Sigmoid colon (tissue), 4 donors: ENCODE results near the gene ARAF.

Experiments
- EP300 ChIP-seq, 4 donors: sonication (generic); formaldehyde crosslinking; IDR thresholded peaks; one replicate each; pipeline ENCODE4 v1.6.1; 2017; ENCODE audit warnings: antibody characterized with exemption in 4 of 4
- POLR2A ChIP-seq, 2 donors: fragments of 450-650 bp; IDR thresholded peaks; one replicate each; pipeline ENCODE4 v1.6.1; 2016; ENCODE audit warnings: antibody characterized with exemption in 2 of 2, mild to moderate bottlenecking in 2 of 2, moderate library complexity in 2 of 2
- POLR2AphosphoS5 ChIP-seq, 4 donors: sonication (generic); formaldehyde crosslinking; IDR thresholded peaks; one replicate each; pipeline ENCODE4 v1.6.1; 2017; ENCODE audit warnings: antibody characterized with exemption in 4 of 4
- TF ChIP-seq, protein P1 (sequence below), 4 experiments: fragments of 450-650 bp in 3 of 4; fragments of 200-600 bp in 1 of 4; IDR thresholded peaks; one replicate each; pipeline ENCODE4 v1.5.1; 2016 to 2019; ENCODE audit warnings: antibody characterized with exemption in 4 of 4, mild to moderate bottlenecking in 3 of 4, moderate library complexity in 2 of 4

DNA sequence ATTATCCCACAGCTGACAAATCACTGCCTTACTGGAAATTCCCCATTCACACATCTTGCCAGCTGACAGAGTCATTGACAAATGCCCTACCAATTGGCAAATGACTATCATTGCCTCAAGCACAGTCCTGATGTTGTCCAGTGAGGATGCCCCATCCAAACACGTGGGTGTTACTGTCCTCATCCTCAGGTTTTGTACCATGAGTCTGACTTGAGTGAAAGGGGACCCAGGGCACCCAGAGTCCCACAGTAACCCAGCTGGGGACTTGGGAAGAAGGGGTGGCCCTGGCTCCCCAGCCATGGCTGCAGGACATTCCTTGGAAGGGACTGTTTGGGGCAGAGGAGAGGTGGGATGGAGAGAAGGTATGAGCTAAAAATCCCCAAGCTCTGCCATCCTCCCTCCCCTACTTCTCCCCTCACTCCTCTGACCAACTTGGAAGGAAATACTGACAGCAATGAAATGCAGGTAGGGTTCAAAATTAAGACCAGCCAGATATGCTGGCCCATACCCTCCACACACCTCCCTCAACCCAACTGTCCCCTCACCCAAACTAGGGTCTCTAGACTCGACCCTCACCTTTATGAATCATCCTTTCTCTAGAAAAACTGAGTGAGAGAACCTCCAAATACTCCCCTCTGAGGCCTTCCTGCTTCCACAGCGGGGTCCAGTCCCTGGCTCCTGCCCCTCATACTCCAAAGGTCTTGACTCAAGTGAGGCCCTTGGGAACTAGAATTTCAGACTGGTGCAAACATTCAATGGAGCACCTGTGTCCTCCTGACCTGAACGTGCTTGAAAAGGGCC is 26.3 kb downstream of the ARAF start:
- TF ChIP-seq, protein P1, sequence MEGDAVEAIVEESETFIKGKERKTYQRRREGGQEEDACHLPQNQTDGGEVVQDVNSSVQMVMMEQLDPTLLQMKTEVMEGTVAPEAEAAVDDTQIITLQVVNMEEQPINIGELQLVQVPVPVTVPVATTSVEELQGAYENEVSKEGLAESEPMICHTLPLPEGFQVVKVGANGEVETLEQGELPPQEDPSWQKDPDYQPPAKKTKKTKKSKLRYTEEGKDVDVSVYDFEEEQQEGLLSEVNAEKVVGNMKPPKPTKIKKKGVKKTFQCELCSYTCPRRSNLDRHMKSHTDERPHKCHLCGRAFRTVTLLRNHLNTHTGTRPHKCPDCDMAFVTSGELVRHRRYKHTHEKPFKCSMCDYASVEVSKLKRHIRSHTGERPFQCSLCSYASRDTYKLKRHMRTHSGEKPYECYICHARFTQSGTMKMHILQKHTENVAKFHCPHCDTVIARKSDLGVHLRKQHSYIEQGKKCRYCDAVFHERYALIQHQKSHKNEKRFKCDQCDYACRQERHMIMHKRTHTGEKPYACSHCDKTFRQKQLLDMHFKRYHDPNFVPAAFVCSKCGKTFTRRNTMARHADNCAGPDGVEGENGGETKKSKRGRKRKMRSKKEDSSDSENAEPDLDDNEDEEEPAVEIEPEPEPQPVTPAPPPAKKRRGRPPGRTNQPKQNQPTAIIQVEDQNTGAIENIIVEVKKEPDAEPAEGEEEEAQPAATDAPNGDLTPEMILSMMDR (IDR thresholded peaks at IDR 0.05): no peak
- TF ChIP-seq POLR2AphosphoS5 (IDR thresholded peaks at IDR 0.05) (no peak), POLR2A (IDR thresholded peaks at IDR 0.05) (no peak), EP300 (IDR thresholded peaks at IDR 0.05) (no peak)
